Breast epithelium (tissue), 4 donors: ENCODE results near the gene LRRC61. TPM values are rescaled to one million over a fixed set of nuclear protein-coding genes. Genes with fewer than 3 reads are reported as not detected.
"Not testable (repeated sequence)": the region's sequence is repeated elsewhere in the genome, so short reads cannot be mapped to it uniquely, and the experiment has no call there.

Experiments used
- DNase-seq, 2 donors: peaks; one replicate each; pipeline ENCODE4 v3.0.0-alpha.2; 2019; ENCODE audit warnings: low spot score in 2 of 2
- H3K27ac ChIP-seq, 2 donors: fragments of 200-600 bp; sonication (generic) in 1 of 2; one replicate each; pipeline ENCODE4 v1.5.1; 2016 to 2019; ENCODE audit warnings: mild to moderate bottlenecking in 1 of 2
- H3K27me3 ChIP-seq, 2 donors: fragments of 200-600 bp; sonication (generic) in 1 of 2; one replicate each; pipeline versions ENCODE4 v1.5.1 to v1.6.0; 2017 to 2019; ENCODE audit warnings: control low read depth in 1 of 2, mild to moderate bottlenecking in 1 of 2
- H3K36me3 ChIP-seq: fragments of 200-600 bp; one replicate; pipeline ENCODE4 v1.5.1; 2019
- H3K4me1 ChIP-seq, 2 donors: fragments of 200-600 bp; sonication (generic); one replicate each; pipeline ENCODE4 v1.5.1; 2016 to 2019; ENCODE audit warnings: control low read depth in 1 of 2
- H3K4me3 ChIP-seq, 3 donors: fragments of 200-600 bp; sonication (generic); 1 replicate in 2 of 3; 2 replicates in 1 of 3; pipeline ENCODE4 v1.5.1; 2016 to 2019; ENCODE audit warnings: mild to moderate bottlenecking in 3 of 3, moderate library complexity in 2 of 3
- H3K9me3 ChIP-seq, 2 donors: fragments of 200-600 bp; sonication (generic) in 1 of 2; one replicate each; pipeline ENCODE4 v1.5.1; 2016 to 2019; ENCODE audit warnings: control low read depth in 1 of 2
- CTCF ChIP-seq, 3 donors: fragments of 450-650 bp; IDR thresholded peaks; one replicate each; pipeline ENCODE4 v1.5.1; 2016 to 2017; ENCODE audit warnings: antibody characterized with exemption in 3 of 3, mild to moderate bottlenecking in 3 of 3, moderate library complexity in 3 of 3
- POLR2A ChIP-seq: fragments of 450-650 bp; IDR thresholded peaks from one replicate; pipeline ENCODE4 v1.6.1; 2016; ENCODE audit warnings: antibody characterized with exemption, mild to moderate bottlenecking, moderate library complexity
- POLR2AphosphoS5 ChIP-seq, 3 donors: sonication (generic); formaldehyde crosslinking; IDR thresholded peaks; one replicate each; pipeline ENCODE4 v1.6.1; 2017; ENCODE audit warnings: antibody characterized with exemption in 3 of 3
- intact Hi-C: fragments of 100-400 bp; cut with DNase I; formaldehyde crosslinking; loops from one replicate; pipeline ENCODE4 v1.15.1; 2023; ENCODE audit warnings: low total_unique reads
- total RNA-seq, 3 donors: library from RNA; depleted of rRNA; stranded (reverse); fragments of >200 nt; gene quantifications; one replicate each; pipeline ENCODE4 v1.1.0, GENCODE V29; 2016

Gene LRRC61
- 10 to 100 TPM in 2 of 3 donors, 1 to 10 TPM in 1; 8.0 to 23.4 (median 15.4) TPM for total RNA-seq

- Histone ChIP-seq H3K27me3 (no peaks in the 10 kb centered on the region), H3K9me3 (no peaks in the 10 kb centered on the region), H3K27ac (peak within 1 kb of the TSS; percentile 91 to 92), H3K4me1 (peaks cover 0 to 8% of the 10 kb centered on the region in 2 donors), H3K36me3 (no peaks in the 10 kb centered on the region), H3K4me3 (peak within 1 kb of the TSS; percentile 47 to 92 (median 84))
- intact Hi-C loops, result no loop called here
- TF ChIP-seq POLR2A, result no peak
- peak in 2 of 3 donors; percentile 30 to 34 for TF ChIP-seq CTCF (IDR thresholded peaks at IDR 0.05)
- TF ChIP-seq POLR2AphosphoS5 (IDR thresholded peaks at IDR 0.05), result peak in 2 of 3 donors; percentile 20 to 56
- DNase-seq, result peak in 1 of 2 donors; percentile 64
Measured at GRCh38 chr7:150322833-150323681, at the start of gene LRRC61, which contains the start of gene ACTR3C. Gene LRRC61, plus strand, starts transcription at chr7:150323355. Its CDS starts 13,507 bp downstream, at chr7:150336862. Gene ACTR3C, minus strand, starts transcription at chr7:150323545. Its CDS starts 28,249 bp downstream, at chr7:150295296.

- H3K9me3 ChIP-seq, H3K4me3 ChIP-seq, H3K27me3 ChIP-seq, H3K4me1 ChIP-seq, intact Hi-C loops, DNase-seq, H3K27ac ChIP-seq, H3K36me3 ChIP-seq: not testable (repeated sequence)
- peak; percentile 38 to 67 (median 60) for TF ChIP-seq CTCF (IDR thresholded peaks at IDR 0.05)
Measured at GRCh38 chr7:150276132-150276695, 46.9 kb upstream of the LRRC61 start.

GRCh38 chr7:150278383-150278782, 44.8 kb upstream of the LRRC61 start:
- H3K9me3 ChIP-seq, DNase-seq, H3K27me3 ChIP-seq, H3K36me3 ChIP-seq, H3K4me1 ChIP-seq, intact Hi-C loops, H3K27ac ChIP-seq, H3K4me3 ChIP-seq: not testable (repeated sequence)

GRCh38 chr7:150281681-150282403, 41.3 kb upstream of the LRRC61 start:
- DNase-seq, H3K4me1 ChIP-seq, intact Hi-C loops, H3K36me3 ChIP-seq, H3K27ac ChIP-seq, H3K9me3 ChIP-seq, H3K4me3 ChIP-seq, H3K27me3 ChIP-seq: not testable (repeated sequence)

GRCh38 chr7:150283111-150283510, 40.0 kb upstream of the LRRC61 start:
- intact Hi-C loops, result not testable (repeated sequence)

GRCh38 chr7:150283608-150284007, 39.5 kb upstream of the LRRC61 start:
- DNase-seq, H3K4me1 ChIP-seq, H3K27ac ChIP-seq, H3K4me3 ChIP-seq, intact Hi-C loops, H3K27me3 ChIP-seq, H3K9me3 ChIP-seq, H3K36me3 ChIP-seq: not testable (repeated sequence)

More at GRCh38 chr7:150283111-150283510, 40.0 kb upstream of the LRRC61 start:
- H3K27ac ChIP-seq, H3K27me3 ChIP-seq, H3K4me3 ChIP-seq, H3K4me1 ChIP-seq, DNase-seq, H3K36me3 ChIP-seq, H3K9me3 ChIP-seq: not testable (repeated sequence)
